ENCODE data around the gene CFAP90. TPM values are rescaled to one million over a fixed set of nuclear protein-coding genes. Genes with fewer than 3 reads are reported as not detected.

The CFAP90 gene
- total and polyA plus RNA-seq, 7 donors: not detected

DNA sequence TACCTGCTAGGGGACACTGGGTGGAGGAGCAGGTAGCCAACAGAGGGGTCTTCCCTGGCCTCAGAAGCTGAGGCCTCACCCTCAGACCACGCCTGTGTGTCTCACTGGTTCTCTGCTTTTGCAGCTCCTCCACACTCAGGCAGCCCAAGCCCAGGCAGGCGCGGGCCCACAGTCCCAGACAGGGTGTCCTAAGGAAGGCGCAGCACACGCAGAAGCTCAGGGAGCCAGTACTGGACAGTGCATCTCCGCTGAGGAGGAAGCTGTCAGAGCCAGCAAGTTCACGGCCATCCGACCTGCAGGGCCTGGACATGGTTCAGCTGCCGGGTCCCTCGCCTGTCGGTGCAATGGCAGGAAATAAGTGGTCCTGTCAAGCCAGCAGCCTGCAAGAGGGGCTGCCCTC lies 25.3 kb downstream of the CFAP90 start:
- H3K36me3 ChIP-seq (ENCODE audit: insufficient read depth in 1 of 2, low read depth in 1 of 2): peaks cover 0 to 58% of the 10 kb centered on the region in 2 donors
- H3K27ac ChIP-seq: no peak overlapping the region
- DNase-seq (no peak), ATAC-seq (peak in 1 of 4 donors; percentile 15)
- H3K4me1 ChIP-seq: peaks cover 7% of the 10 kb centered on the region
- no peaks in the 10 kb centered on the region for H3K27me3 ChIP-seq (ENCODE audit: insufficient read depth in 3 of 3, low read length in 2 of 3)
- WGBS, 3 donors: 84 to 89% (median 85%) methylated on average over 11 of the region's 11 CpGs
- no peaks in the 10 kb centered on the region for H3K9me3 ChIP-seq
- H3K4me3 ChIP-seq: no peak overlapping the region
- intact Hi-C loops (cut with DNase I): no loop called here
- TF ChIP-seq, protein P1, sequence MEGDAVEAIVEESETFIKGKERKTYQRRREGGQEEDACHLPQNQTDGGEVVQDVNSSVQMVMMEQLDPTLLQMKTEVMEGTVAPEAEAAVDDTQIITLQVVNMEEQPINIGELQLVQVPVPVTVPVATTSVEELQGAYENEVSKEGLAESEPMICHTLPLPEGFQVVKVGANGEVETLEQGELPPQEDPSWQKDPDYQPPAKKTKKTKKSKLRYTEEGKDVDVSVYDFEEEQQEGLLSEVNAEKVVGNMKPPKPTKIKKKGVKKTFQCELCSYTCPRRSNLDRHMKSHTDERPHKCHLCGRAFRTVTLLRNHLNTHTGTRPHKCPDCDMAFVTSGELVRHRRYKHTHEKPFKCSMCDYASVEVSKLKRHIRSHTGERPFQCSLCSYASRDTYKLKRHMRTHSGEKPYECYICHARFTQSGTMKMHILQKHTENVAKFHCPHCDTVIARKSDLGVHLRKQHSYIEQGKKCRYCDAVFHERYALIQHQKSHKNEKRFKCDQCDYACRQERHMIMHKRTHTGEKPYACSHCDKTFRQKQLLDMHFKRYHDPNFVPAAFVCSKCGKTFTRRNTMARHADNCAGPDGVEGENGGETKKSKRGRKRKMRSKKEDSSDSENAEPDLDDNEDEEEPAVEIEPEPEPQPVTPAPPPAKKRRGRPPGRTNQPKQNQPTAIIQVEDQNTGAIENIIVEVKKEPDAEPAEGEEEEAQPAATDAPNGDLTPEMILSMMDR (IDR thresholded peaks at IDR 0.05): no peak

DNA sequence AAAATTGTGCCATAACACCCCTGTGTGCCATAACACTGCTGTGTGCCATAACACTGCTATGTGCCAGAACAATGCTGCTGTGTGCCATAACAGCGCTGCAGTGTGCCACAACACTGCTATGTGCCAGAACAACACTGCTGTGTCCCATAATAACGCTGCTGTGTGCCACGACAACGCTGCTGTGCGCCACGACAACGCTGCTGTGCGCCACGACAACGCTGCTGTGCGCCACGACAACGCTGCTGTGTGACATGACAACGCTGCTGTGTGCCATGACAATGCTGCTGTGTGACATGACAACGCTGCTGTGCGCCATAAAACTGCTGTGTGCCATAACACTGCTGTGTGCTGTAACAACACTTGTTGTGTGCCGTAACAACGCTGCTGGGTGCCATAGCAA lies 25.9 kb downstream of the CFAP90 start:
- no peak for ATAC-seq
- 88 to 94% (median 90%) methylated on average over 18 of the region's 18 CpGs for WGBS, 3 donors
- Histone ChIP-seq H3K9me3 (no peaks in the 10 kb centered on the region), H3K27me3 (ENCODE audit: insufficient read depth in 3 of 3, low read length in 2 of 3) (no peaks in the 10 kb centered on the region), H3K4me3 (no peak overlapping the region), H3K36me3 (ENCODE audit: insufficient read depth in 1 of 2, low read depth in 1 of 2) (peaks cover 0 to 64% of the 10 kb centered on the region in 2 donors), H3K27ac (no peak overlapping the region), H3K4me1 (peaks cover 7% of the 10 kb centered on the region)
- DNase-seq: no peak
- TF ChIP-seq, protein P1 (IDR thresholded peaks at IDR 0.05): no peak
- intact Hi-C loops (cut with DNase I): no loop called here

DNA sequence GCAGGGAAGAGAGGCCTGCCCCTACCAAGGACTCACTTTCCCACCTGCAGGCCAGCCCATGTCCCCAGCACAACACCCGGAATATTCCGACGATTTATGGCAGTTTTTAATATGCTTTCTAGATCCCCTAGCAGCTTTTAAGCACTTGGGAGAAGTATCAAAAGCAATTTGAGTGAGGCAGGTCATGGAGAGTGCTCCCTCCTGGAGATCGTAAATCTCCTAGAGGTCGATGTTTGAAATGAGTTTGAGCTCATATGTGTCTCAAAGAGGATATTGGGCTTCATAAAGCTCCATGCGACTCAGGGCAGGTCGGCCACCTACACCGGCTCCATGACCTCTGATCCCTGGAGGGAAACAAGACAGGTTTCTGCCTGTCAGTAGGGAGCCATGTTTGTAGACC lies 27.3 kb downstream of the CFAP90 start:
- Histone ChIP-seq H3K36me3 (ENCODE audit: insufficient read depth in 1 of 2, low read depth in 1 of 2) (peaks cover 0 to 78% of the 10 kb centered on the region in 2 donors), H3K4me3 (no peak overlapping the region), H3K27me3 (ENCODE audit: insufficient read depth in 3 of 3, low read length in 2 of 3) (no peaks in the 10 kb centered on the region), H3K9me3 (no peaks in the 10 kb centered on the region), H3K4me1 (peaks cover 7% of the 10 kb centered on the region), H3K27ac (no peak overlapping the region)
- no peak for DNase-seq
- TF ChIP-seq, protein P1 (IDR thresholded peaks at IDR 0.05): no peak
- 39 to 45% (median 42%) methylated on average over 8 of the region's 8 CpGs for WGBS, 3 donors
- intact Hi-C loops (cut with DNase I): no loop called here
- no peak for ATAC-seq

DNA sequence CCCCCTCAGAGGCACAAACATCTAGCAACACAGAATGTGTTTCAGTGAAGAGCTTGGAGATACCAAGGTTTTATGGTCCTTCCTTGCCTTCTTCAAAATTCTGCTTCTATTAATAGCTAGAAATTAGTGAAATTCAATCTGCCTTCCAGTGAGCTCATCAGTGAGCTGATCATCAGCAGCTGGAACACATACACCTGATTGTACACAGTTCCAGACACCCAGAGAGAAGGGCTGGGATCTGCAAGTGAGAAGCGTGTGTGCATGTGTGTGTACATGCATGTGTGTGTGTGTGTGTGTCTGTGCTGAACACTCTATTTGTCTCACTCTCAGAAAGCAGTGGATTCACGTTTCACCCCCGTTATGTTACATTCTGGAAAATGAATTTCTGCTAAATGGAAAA lies 28.5 kb downstream of the CFAP90 start:
- no peak overlapping the region for H3K27ac ChIP-seq
- peaks cover 7% of the 10 kb centered on the region for H3K4me1 ChIP-seq
- H3K27me3 ChIP-seq (ENCODE audit: insufficient read depth in 3 of 3, low read length in 2 of 3): no peaks in the 10 kb centered on the region
- H3K4me3 ChIP-seq: no peak overlapping the region
- intact Hi-C loops (cut with DNase I): no loop called here
- no peak for DNase-seq
- H3K36me3 ChIP-seq (ENCODE audit: insufficient read depth in 1 of 2, low read depth in 1 of 2): peaks cover 0 to 81% of the 10 kb centered on the region in 2 donors
- WGBS, 3 donors: 37 to 44% (median 44%) methylated on average over 3 of the region's 3 CpGs
- H3K9me3 ChIP-seq: no peaks in the 10 kb centered on the region
- TF ChIP-seq, protein P1 (IDR thresholded peaks at IDR 0.05): no peak
- ATAC-seq: peak in 2 of 4 donors; percentile 42 to 55

DNA sequence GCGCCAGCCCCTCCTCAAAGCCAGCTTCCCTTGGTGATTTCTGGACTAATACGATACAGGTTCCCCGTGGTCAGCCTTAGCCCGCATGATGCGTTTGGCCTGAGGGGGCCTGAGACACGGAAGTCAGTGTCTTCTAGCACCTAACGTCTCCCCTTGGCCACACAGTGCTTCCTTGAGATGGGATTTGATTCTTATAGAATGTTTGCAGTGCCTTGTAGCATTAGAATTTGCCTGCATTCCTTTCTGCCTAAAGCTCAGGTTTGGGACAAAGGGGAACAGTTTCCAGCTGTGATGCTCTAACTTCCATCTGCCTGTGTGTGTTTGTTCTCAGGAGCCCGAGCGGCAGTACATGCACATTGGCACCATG lies 34.4 kb downstream of the CFAP90 start:
- DNase-seq (no peak), ATAC-seq (no peak)
- H3K4me3 ChIP-seq: no peak overlapping the region
- 40 to 49% (median 46%) methylated on average over 9 of the region's 9 CpGs for WGBS, 3 donors
- H3K9me3 ChIP-seq: no peaks in the 10 kb centered on the region
- no peak overlapping the region for H3K27ac ChIP-seq
- TF ChIP-seq, protein P1 (IDR thresholded peaks at IDR 0.05): no peak
- intact Hi-C loops (cut with DNase I): loop anchor here in 1 of 2 donors (5.0 to 10.0 kb wide), 2 partner anchors 422 to 554 kb away; partner anchors contain the start of gene ADCY2
- H3K4me1 ChIP-seq: no peaks in the 10 kb centered on the region
- H3K36me3 ChIP-seq (ENCODE audit: insufficient read depth in 1 of 2, low read depth in 1 of 2): peaks cover 0 to 46% of the 10 kb centered on the region in 2 donors
- no peaks in the 10 kb centered on the region for H3K27me3 ChIP-seq (ENCODE audit: insufficient read depth in 3 of 3, low read length in 2 of 3)
